Astrocyte of the hippocampus (primary cell): ENCODE results near the gene NXN.
"Not testable (repeated sequence)": the region's sequence is repeated elsewhere in the genome, so short reads cannot be mapped to it uniquely, and the experiment has no call there.

ENCODE experiments used
- DNase-seq: peaks from one replicate; pipeline ENCODE4 v3.0.0; 2011; ENCODE audit warnings: low read depth, low spot score

The NXN gene

GRCh38 chr17:774313-774584 is 205.3 kb downstream of the NXN start:
- no peak for DNase-seq

- DNase-seq = peak; percentile 75
These were observed 205.9 kb downstream of the NXN start for GRCh38 chr17:773467-774312.

GRCh38 chr17:773016-773415 is 206.6 kb downstream of the NXN start:
- DNase-seq = no peak

- DNase-seq = no peak
These were observed 212.5 kb downstream of the NXN start for GRCh38 chr17:767076-767475.

- DNase-seq = no peak
These were observed 219.2 kb downstream of the NXN start for GRCh38 chr17:760371-760770.

- no peak for DNase-seq
These were observed 219.6 kb downstream of the NXN start for GRCh38 chr17:759964-760363.

- peak; percentile 33 for DNase-seq
These were observed 223.5 kb downstream of the NXN start for GRCh38 chr17:756010-756567.

- DNase-seq = not testable (repeated sequence)
These were observed 224.1 kb downstream of the NXN start for GRCh38 chr17:755319-755961.

- DNase-seq = no peak
These were observed 226.2 kb downstream of the NXN start for GRCh38 chr17:753418-753817.

- DNase-seq = peak; percentile 76
These were observed 226.9 kb downstream of the NXN start for GRCh38 chr17:752620-753219.

- DNase-seq = peak; percentile 97
These were observed 227.5 kb downstream of the NXN start, which contains the start of gene GEMIN4 for GRCh38 chr17:752002-752619. Gene GEMIN4 (minus strand): TSS chr17:752264. CDS start chr17:752142, 122 bp downstream.

- DNase-seq = peak; percentile 49
These were observed 228.1 kb downstream of the NXN start for GRCh38 chr17:751269-752001.

GRCh38 chr17:750431-751037 is 229.0 kb downstream of the NXN start:
- no peak for DNase-seq

- DNase-seq = not testable (repeated sequence)
These were observed 230.2 kb downstream of the NXN start for GRCh38 chr17:749359-749758.
